WTC11 (cell line): ENCODE measurements around the gene TBKBP1. TPM values are rescaled to one million over a fixed set of nuclear protein-coding genes. Genes with fewer than 3 reads are reported as not detected.
A peak's percentile ranks its signal among the peaks of the same experiment; 100 is the strongest.

Experiments used
- ATAC-seq: fragments of 200-7000 bp; cut with Tn5 transposase; 2 replicates; pipeline ENCODE4 v1.10.0; 2021; ENCODE audit warnings: mild to moderate bottlenecking, moderate library complexity
- CTCF ChIA-PET: fragments of 300-600 bp; sonication (Branson Sonifier 250); formaldehyde crosslinking; loops from one replicate; lab custom pipeline; 2021; ENCODE audit warnings: antibody characterized with exemption; lab: Charles Lee
- POLR2A ChIA-PET: fragments of 350-600 bp; sonication (Branson Sonifier 250); formaldehyde crosslinking; loops from one replicate; lab custom pipeline; 2021; ENCODE audit warnings: antibody characterized with exemption; lab: Charles Lee
- DNase-seq: peaks from one replicate; pipeline ENCODE4 v3.0.0; 2021; ENCODE audit warnings: low spot score
- H3K27ac Mint-ChIP-seq: 2 replicates; pipeline ENCODE4 v1.8.0; 2021; ENCODE audit warnings: mixed read lengths
- H3K27me3 Mint-ChIP-seq: 2 replicates; pipeline ENCODE4 v1.8.0; 2021; ENCODE audit warnings: low read depth, mild to moderate bottlenecking, moderate library complexity, mixed read lengths
- H3K36me3 Mint-ChIP-seq: 2 replicates; pipeline ENCODE4 v1.8.0; 2021; ENCODE audit warnings: mixed read lengths
- H3K4me1 Mint-ChIP-seq: 2 replicates; pipeline ENCODE4 v1.8.0; 2022; ENCODE audit warnings: mixed read lengths
- H3K4me3 Mint-ChIP-seq: 2 replicates; pipeline ENCODE4 v1.8.0; 2021; ENCODE audit warnings: mild to moderate bottlenecking, moderate library complexity, mixed read lengths
- H3K9me3 Mint-ChIP-seq: 2 replicates; pipeline ENCODE4 v1.8.0; 2021; ENCODE audit warnings: mixed read lengths
- ATF2 ChIP-seq: sonication (generic); formaldehyde crosslinking; IDR thresholded peaks from 2 replicates; pipeline ENCODE4 v1.8.1; 2022; ENCODE audit warnings: low read depth, missing genetic modification reagents, borderline replicate concordance
- E2F1 ChIP-seq: sonication (generic); formaldehyde crosslinking; IDR thresholded peaks from 2 replicates; pipeline ENCODE4 v1.8.0; 2022; ENCODE audit warnings: mild to moderate bottlenecking, missing genetic modification reagents
- IRF1 ChIP-seq: sonication (generic); formaldehyde crosslinking; IDR thresholded peaks from 2 replicates; pipeline ENCODE4 v1.8.0; 2023; ENCODE audit warnings: missing genetic modification reagents
- MYBL2 ChIP-seq: sonication (generic); formaldehyde crosslinking; IDR thresholded peaks from 2 replicates; pipeline ENCODE4 v1.8.1; 2023; ENCODE audit warnings: mild to moderate bottlenecking, moderate library complexity, missing genetic modification reagents
- NFYB ChIP-seq: sonication (generic); formaldehyde crosslinking; conservative IDR thresholded peaks from 2 replicates; pipeline ENCODE4 v1.8.0; 2022; ENCODE audit warnings: low read depth, missing genetic modification reagents
- SMAD4 ChIP-seq: sonication (generic); formaldehyde crosslinking; IDR thresholded peaks from 2 replicates; pipeline ENCODE4 v1.8.0; 2022; ENCODE audit warnings: mild to moderate bottlenecking, missing genetic modification reagents
- STAT6 ChIP-seq: sonication (generic); formaldehyde crosslinking; conservative IDR thresholded peaks from 2 replicates; pipeline ENCODE4 v1.8.1; 2023; ENCODE audit warnings: mild to moderate bottlenecking, low read depth, missing genetic modification reagents, moderate library complexity
- USF1 ChIP-seq: sonication (generic); formaldehyde crosslinking; IDR thresholded peaks from 2 replicates; pipeline ENCODE4 v1.8.0; 2022; ENCODE audit warnings: mild to moderate bottlenecking, missing genetic modification reagents
- ZNF263 ChIP-seq: sonication (generic); formaldehyde crosslinking; IDR thresholded peaks from 2 replicates; pipeline ENCODE4 v1.8.1; 2022; ENCODE audit warnings: low read depth, mild to moderate bottlenecking, moderate library complexity, missing genetic modification reagents
- ZNF281 ChIP-seq: sonication (generic); formaldehyde crosslinking; IDR thresholded peaks from 2 replicates; pipeline ENCODE4 v1.8.0; 2023; ENCODE audit warnings: mild to moderate bottlenecking, missing genetic modification reagents
- ZNF416 ChIP-seq: fragments of 250-450 bp; sonication (Bioruptor Pico); IDR thresholded peaks from 2 replicates; pipeline ENCODE4 v1.9.0; 2021; ENCODE audit warnings: mild to moderate bottlenecking, inconsistent platforms
- ZNF532 ChIP-seq: fragments of 250-450 bp; sonication (Bioruptor Pico); IDR thresholded peaks from 2 replicates; pipeline ENCODE4 v1.9.0; 2021; ENCODE audit warnings: mild to moderate bottlenecking, borderline replicate concordance
- ZNF671 ChIP-seq: fragments of 250-450 bp; sonication (Bioruptor Pico); IDR thresholded peaks from 2 replicates; pipeline ENCODE4 v1.8.0; 2021; ENCODE audit warnings: mild to moderate bottlenecking
- total RNA-seq: library from RNA; stranded (reverse); gene quantifications from 3 replicates; pipeline ENCODE4 v1.2.3, GENCODE V29; 2021

Gene TBKBP1
- total RNA-seq, 1 experiment from 2014 or later: 17.4 TPM

GRCh38 chr17:47649972-47650524 lies 43.9 kb upstream of the TBKBP1 start (continued):
- TF ChIP-seq ZNF532 (CRISPR knock-in tag): 0 out of 2 replicates have a peak, but pooled peaks have one; percentile 0
- no peak for TF ChIP-seq ZNF263 (CRISPR knock-in tag)
- TF ChIP-seq ATF2 (CRISPR knock-in tag): 0 out of 2 replicates have a peak, but pooled peaks have one; percentile 1
- 0 out of 2 replicates have a peak, but pooled peaks have one; percentile 60 for TF ChIP-seq ZNF671
- TF ChIP-seq IRF1 (CRISPR knock-in tag): no peak
- no peak for TF ChIP-seq MYBL2 (CRISPR knock-in tag)
- no peak for TF ChIP-seq SMAD4
- no peak for TF ChIP-seq ZNF281 (CRISPR knock-in tag)
- TF ChIP-seq STAT6 (CRISPR knock-in tag): no peak
- TF ChIP-seq, all 79 proteins: peak for 5

GRCh38 chr17:47650525-47651522 lies 43.1 kb upstream of the TBKBP1 start:
- peak; percentile 46 for ATAC-seq
- ChIA-PET POLR2A (interaction anchor here (0.6 to 2.4 kb wide), 8 partner anchors 12 to 244 kb away, joined by 3 to 15 read pairs (median 3); partner anchors contain the start of genes SCRN2 and TBKBP1), CTCF (interaction anchor here (0.5 to 2.1 kb wide), 9 partner anchors 13 to 404 kb away, joined by 3 to 12 read pairs (median 4); partner anchors contain the start of gene TBKBP1)
- Mint-ChIP-seq H3K27ac (peak overlapping the region; percentile 86; the same call in 1 of the 2 replicates), H3K9me3 (no peaks in the 10 kb centered on the region), H3K27me3 (no peaks in the 10 kb centered on the region; the same call in 1 of the 2 replicates), H3K4me1 (peaks cover 28% of the 10 kb centered on the region), H3K36me3 (peaks cover 46% of the 10 kb centered on the region), H3K4me3 (peak overlapping the region; percentile 91)
- DNase-seq: peak; percentile 97
- TF ChIP-seq USF1 (CRISPR knock-in tag) (0 out of 2 replicates have a peak, but pooled peaks have one; percentile 19), NFYB (CRISPR knock-in tag) (peak; percentile 87), ZNF281 (CRISPR knock-in tag) (peak; percentile 38; the same call in 1 of the 2 replicates), ZNF416 (CRISPR knock-in tag) (no peak), E2F1 (CRISPR knock-in tag) (no peak)
